ENCODE results near the gene RBM39.

RBM39 gene

GRCh38 chr20:35661053-35661452 lies 81.0 kb downstream of the RBM39 start:
- TF ChIP-seq TAF1 (IDR thresholded peaks at IDR 0.05; ENCODE audit: borderline replicate concordance, insufficient read depth, low read length) (no peak), POLR2AphosphoS5 (IDR thresholded peaks at IDR 0.05; ENCODE audit: low read depth, low read length) (no peak), FOXP2 (optimal IDR thresholded peaks at IDR 0.05; ENCODE audit: borderline replicate concordance, extremely low read depth, extremely low read length, insufficient read depth) (no peak), SIN3A (IDR thresholded peaks at IDR 0.05; ENCODE audit: borderline replicate concordance, insufficient read depth, low read length) (no peak)

GRCh38 chr20:35660122-35660937 lies 81.7 kb downstream of the RBM39 start:
- TF ChIP-seq POLR2AphosphoS5 (IDR thresholded peaks at IDR 0.05; ENCODE audit: low read depth, low read length) (no peak), FOXP2 (optimal IDR thresholded peaks at IDR 0.05; ENCODE audit: borderline replicate concordance, extremely low read depth, extremely low read length, insufficient read depth) (no peak), SIN3A (IDR thresholded peaks at IDR 0.05; ENCODE audit: borderline replicate concordance, insufficient read depth, low read length) (no peak), REST (IDR thresholded peaks at IDR 0.05; ENCODE audit: insufficient read depth in 1 of 2, low read depth in 2 of 2, low read length in 2 of 2) (no peak)

GRCh38 chr20:35657271-35657670 lies 84.8 kb downstream of the RBM39 start:
- TF ChIP-seq REST (IDR thresholded peaks at IDR 0.05; ENCODE audit: insufficient read depth in 1 of 2, low read depth in 2 of 2, low read length in 2 of 2) (no peak), SIN3A (IDR thresholded peaks at IDR 0.05; ENCODE audit: borderline replicate concordance, insufficient read depth, low read length) (no peak), FOXP2 (optimal IDR thresholded peaks at IDR 0.05; ENCODE audit: borderline replicate concordance, extremely low read depth, extremely low read length, insufficient read depth) (no peak), TAF1 (IDR thresholded peaks at IDR 0.05; ENCODE audit: borderline replicate concordance, insufficient read depth, low read length) (no peak), POLR2AphosphoS5 (IDR thresholded peaks at IDR 0.05; ENCODE audit: low read depth, low read length) (no peak)

- no peak for TF ChIP-seq FOXP2 (optimal IDR thresholded peaks at IDR 0.05; ENCODE audit: borderline replicate concordance, extremely low read depth, extremely low read length, insufficient read depth)
- TF ChIP-seq POLR2AphosphoS5 (IDR thresholded peaks at IDR 0.05; ENCODE audit: low read depth, low read length): no peak
- no peak for TF ChIP-seq REST (IDR thresholded peaks at IDR 0.05; ENCODE audit: insufficient read depth in 1 of 2, low read depth in 2 of 2, low read length in 2 of 2)
- no peak for TF ChIP-seq SIN3A (IDR thresholded peaks at IDR 0.05; ENCODE audit: borderline replicate concordance, insufficient read depth, low read length)
- no peak for TF ChIP-seq TAF1 (IDR thresholded peaks at IDR 0.05; ENCODE audit: borderline replicate concordance, insufficient read depth, low read length)
These were observed 87.6 kb downstream of the RBM39 start for GRCh38 chr20:35654415-35654814.

GRCh38 chr20:35653893-35654292 lies 88.2 kb downstream of the RBM39 start:
- TF ChIP-seq REST (IDR thresholded peaks at IDR 0.05; ENCODE audit: insufficient read depth in 1 of 2, low read depth in 2 of 2, low read length in 2 of 2) (no peak), POLR2AphosphoS5 (IDR thresholded peaks at IDR 0.05; ENCODE audit: low read depth, low read length) (no peak), FOXP2 (optimal IDR thresholded peaks at IDR 0.05; ENCODE audit: borderline replicate concordance, extremely low read depth, extremely low read length, insufficient read depth) (no peak), TAF1 (IDR thresholded peaks at IDR 0.05; ENCODE audit: borderline replicate concordance, insufficient read depth, low read length) (no peak), SIN3A (IDR thresholded peaks at IDR 0.05; ENCODE audit: borderline replicate concordance, insufficient read depth, low read length) (no peak)

All from PFSK-1 (cell line).